K562 (cell line): ENCODE data around the gene RNF31. TPM values are rescaled to one million over a fixed set of nuclear protein-coding genes. Genes with fewer than 3 reads are reported as not detected.
A peak's percentile ranks its signal among the peaks of the same experiment; 100 is the strongest.

Experiments used
- E2F8 ChIP-seq: fragments of 450-650 bp; IDR thresholded peaks from 2 replicates; pipeline ENCODE4 v1.7.1; 2018; ENCODE audit warnings: mild to moderate bottlenecking, low read depth; ENCODE audit not compliant: partially characterized antibody
- GATAD2A ChIP-seq: fragments of 450-650 bp; IDR thresholded peaks from 2 replicates; pipeline ENCODE4 v1.6.1; 2017
- GTF2A2 ChIP-seq: IDR thresholded peaks from 2 replicates; pipeline ENCODE4 v1.6.1; 2016; ENCODE audit warnings: mild to moderate bottlenecking, missing genetic modification characterization, missing compliant biosample characterization
- JUND ChIP-seq, 2 experiments: IDR thresholded peaks; 2 replicates in 1 of 2; 3 replicates in 1 of 2; pipeline ENCODE4 v1.6.1; 2011; ENCODE audit warnings: borderline replicate concordance in 2 of 2, low read depth in 2 of 2, low read length in 2 of 2, improper control_type of control experiment in 1 of 2, missing biosample characterization in 1 of 2, missing genetic modification characterization in 1 of 2, missing genetic modification reagents in 1 of 2
- MEF2A ChIP-seq: IDR thresholded peaks from 2 replicates; pipeline ENCODE4 v1.6.1; 2011; ENCODE audit warnings: low read depth, mild to moderate bottlenecking, low read length, moderate library complexity; ENCODE audit not compliant: control insufficient read depth
- MTA1 ChIP-seq: fragments of 450-650 bp; IDR thresholded peaks from 2 replicates; pipeline ENCODE4 v1.6.1; 2017; ENCODE audit warnings: borderline replicate concordance
- RBBP5 ChIP-seq: fragments of 200-600 bp; sonication (generic); IDR thresholded peaks from 2 replicates; pipeline ENCODE4 v1.6.1; 2012; ENCODE audit warnings: borderline replicate concordance, mild to moderate bottlenecking, low read length, control low read depth, inconsistent platforms; ENCODE audit not compliant: insufficient read depth, poor library complexity, severe bottlenecking
- SIN3A ChIP-seq, 2 experiments: fragments of 150-350 bp in 1 of 2; IDR thresholded peaks; 2 replicates each; pipeline ENCODE4 v1.6.1; 2011 to 2016; ENCODE audit warnings: borderline replicate concordance in 2 of 2, low read depth in 2 of 2, low read length in 2 of 2, mild to moderate bottlenecking in 2 of 2, moderate library complexity in 2 of 2; ENCODE audit not compliant: control insufficient read depth in 1 of 2
- ZEB2 ChIP-seq: fragments of 450-650 bp; IDR thresholded peaks from 2 replicates; pipeline ENCODE4 v1.6.1; 2016
- polyA plus RNA-seq, 8 experiments: library from polyadenylated mRNA; depleted of rRNA in 4 of 8; stranded (reverse) in 5 of 8; unstranded in 3 of 8; fragments of >200 nt; fragmentation: Nextera tagmentation in 2 of 8; fragmentation: Illumina TruSeq in 1 of 8; extraction: Ambion mirVana in 2 of 8; extraction: Trizol in 1 of 8; gene quantifications; 2 replicates each; pipeline versions ENCODE4 v1.2.1 to v1.2.3, GENCODE V29; 2011 to 2014; ENCODE audit warnings: inconsistent platforms in 1 of 8, missing spikeins in 1 of 8
- total RNA-seq, 7 experiments: library from RNA; depleted of rRNA in 6 of 7; stranded (reverse); fragments of >200 nt in 6 of 7; fragmentation: Illumina TruSeq in 2 of 7; extraction: Trizol in 2 of 7; gene quantifications; 2 replicates each; pipeline versions ENCODE4 v1.2.1 to v1.2.3, GENCODE V29; 2011 to 2021; ENCODE audit warnings: low replicate concordance in 1 of 7
- TF ChIP-seq, protein P1 (sequence below): fragments of 200-800 bp; sonication (Bioruptor generic); IDR thresholded peaks from 2 replicates; pipeline ENCODE4 v1.6.1; 2016; ENCODE audit warnings: missing genetic modification characterization, missing compliant biosample characterization
- TF ChIP-seq, protein P2 (sequence below): fragments of 450-650 bp; formaldehyde crosslinking; IDR thresholded peaks from 2 replicates; pipeline ENCODE4 v1.4.0; 2022; ENCODE audit warnings: mild to moderate bottlenecking, moderate library complexity
- TF ChIP-seq, protein P3 (sequence below): sonication (generic); formaldehyde crosslinking; IDR thresholded peaks from 2 replicates; pipeline ENCODE4 v1.8.1; 2023; ENCODE audit warnings: mild to moderate bottlenecking, missing genetic modification reagents
- TF ChIP-seq, protein P4 (sequence below): fragments of 450-650 bp; formaldehyde crosslinking; IDR thresholded peaks from 2 replicates; pipeline ENCODE4 v1.4.0; 2020; ENCODE audit warnings: mild to moderate bottlenecking, moderate library complexity

Gene RNF31
- total and polyA plus RNA-seq, 9 of the 15 experiments (the other 6 are each of a cell fraction or from before 2014, with no cell fraction given), result 3.1 to 47.6 (median 19.1) TPM

DNA sequence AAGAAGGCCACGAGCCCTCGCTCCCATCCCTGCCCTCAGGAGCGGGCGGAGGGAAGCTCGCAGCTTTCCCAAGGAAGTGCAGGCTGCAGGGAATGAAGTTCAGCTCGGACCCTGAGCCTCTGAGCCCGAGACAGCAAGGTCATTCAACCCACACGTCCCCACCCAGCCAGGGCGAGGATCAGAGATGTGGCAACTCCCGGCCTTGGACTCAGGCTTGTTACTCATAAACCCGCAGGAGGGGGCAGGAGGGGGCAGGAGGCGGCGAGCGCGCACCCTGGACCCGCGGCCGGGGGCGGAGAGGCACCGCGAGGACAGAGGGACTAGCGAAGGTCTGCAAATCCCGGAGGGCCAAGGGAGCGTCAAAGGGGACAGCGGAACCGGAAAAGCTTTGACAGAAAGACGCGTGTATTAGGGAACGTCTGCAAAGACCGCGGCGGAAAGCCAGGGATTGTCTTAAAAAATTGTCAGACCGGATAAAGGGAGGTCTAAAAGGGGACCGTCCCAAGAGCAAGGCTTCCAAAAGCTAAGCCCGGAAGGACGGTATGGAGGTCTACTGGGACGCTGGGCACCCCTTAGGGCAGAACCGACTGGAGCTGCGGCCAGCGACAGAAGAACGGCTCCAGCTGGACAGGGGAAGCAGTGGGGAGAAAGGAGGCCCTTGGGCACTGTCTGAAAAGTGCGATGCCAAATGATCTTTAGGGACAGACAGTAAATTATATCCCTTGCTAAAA, 33.3 kb upstream of the RNF31 start (continued):
- TF ChIP-seq, protein P1, sequence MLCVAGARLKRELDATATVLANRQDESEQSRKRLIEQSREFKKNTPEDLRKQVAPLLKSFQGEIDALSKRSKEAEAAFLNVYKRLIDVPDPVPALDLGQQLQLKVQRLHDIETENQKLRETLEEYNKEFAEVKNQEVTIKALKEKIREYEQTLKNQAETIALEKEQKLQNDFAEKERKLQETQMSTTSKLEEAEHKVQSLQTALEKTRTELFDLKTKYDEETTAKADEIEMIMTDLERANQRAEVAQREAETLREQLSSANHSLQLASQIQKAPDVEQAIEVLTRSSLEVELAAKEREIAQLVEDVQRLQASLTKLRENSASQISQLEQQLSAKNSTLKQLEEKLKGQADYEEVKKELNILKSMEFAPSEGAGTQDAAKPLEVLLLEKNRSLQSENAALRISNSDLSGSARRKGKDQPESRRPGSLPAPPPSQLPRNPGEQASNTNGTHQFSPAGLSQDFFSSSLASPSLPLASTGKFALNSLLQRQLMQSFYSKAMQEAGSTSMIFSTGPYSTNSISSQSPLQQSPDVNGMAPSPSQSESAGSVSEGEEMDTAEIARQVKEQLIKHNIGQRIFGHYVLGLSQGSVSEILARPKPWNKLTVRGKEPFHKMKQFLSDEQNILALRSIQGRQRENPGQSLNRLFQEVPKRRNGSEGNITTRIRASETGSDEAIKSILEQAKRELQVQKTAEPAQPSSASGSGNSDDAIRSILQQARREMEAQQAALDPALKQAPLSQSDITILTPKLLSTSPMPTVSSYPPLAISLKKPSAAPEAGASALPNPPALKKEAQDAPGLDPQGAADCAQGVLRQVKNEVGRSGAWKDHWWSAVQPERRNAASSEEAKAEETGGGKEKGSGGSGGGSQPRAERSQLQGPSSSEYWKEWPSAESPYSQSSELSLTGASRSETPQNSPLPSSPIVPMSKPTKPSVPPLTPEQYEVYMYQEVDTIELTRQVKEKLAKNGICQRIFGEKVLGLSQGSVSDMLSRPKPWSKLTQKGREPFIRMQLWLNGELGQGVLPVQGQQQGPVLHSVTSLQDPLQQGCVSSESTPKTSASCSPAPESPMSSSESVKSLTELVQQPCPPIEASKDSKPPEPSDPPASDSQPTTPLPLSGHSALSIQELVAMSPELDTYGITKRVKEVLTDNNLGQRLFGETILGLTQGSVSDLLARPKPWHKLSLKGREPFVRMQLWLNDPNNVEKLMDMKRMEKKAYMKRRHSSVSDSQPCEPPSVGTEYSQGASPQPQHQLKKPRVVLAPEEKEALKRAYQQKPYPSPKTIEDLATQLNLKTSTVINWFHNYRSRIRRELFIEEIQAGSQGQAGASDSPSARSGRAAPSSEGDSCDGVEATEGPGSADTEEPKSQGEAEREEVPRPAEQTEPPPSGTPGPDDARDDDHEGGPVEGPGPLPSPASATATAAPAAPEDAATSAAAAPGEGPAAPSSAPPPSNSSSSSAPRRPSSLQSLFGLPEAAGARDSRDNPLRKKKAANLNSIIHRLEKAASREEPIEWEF, result no peak
- TF ChIP-seq GTF2A2 (no peak), MEF2A (no peak), GATAD2A (no peak), SIN3A (IDR thresholded peaks at IDR 0.05; ENCODE audit: borderline replicate concordance in 2 of 2, control insufficient read depth in 1 of 2, low read depth in 2 of 2, low read length in 2 of 2) (peak in 1 of 2 experiments; percentile 7; a peak in 1 of 4 replicates), RBBP5 (peak; percentile 26), E2F8 (peak; percentile 36), ZEB2 (no peak), MTA1 (0 out of 2 replicates have a peak, but pooled peaks have one; percentile 1), JUND (IDR thresholded peaks at IDR 0.05; ENCODE audit: borderline replicate concordance, low read depth, low read length) (0 out of 2 replicates have a peak, but pooled peaks have one; percentile 1), JUND (tag; IDR thresholded peaks at IDR 0.05; ENCODE audit: borderline replicate concordance, low read depth, low read length) (no peak)
- TF ChIP-seq, protein P2, sequence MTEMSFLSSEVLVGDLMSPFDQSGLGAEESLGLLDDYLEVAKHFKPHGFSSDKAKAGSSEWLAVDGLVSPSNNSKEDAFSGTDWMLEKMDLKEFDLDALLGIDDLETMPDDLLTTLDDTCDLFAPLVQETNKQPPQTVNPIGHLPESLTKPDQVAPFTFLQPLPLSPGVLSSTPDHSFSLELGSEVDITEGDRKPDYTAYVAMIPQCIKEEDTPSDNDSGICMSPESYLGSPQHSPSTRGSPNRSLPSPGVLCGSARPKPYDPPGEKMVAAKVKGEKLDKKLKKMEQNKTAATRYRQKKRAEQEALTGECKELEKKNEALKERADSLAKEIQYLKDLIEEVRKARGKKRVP, result no peak
- TF ChIP-seq, protein P3, sequence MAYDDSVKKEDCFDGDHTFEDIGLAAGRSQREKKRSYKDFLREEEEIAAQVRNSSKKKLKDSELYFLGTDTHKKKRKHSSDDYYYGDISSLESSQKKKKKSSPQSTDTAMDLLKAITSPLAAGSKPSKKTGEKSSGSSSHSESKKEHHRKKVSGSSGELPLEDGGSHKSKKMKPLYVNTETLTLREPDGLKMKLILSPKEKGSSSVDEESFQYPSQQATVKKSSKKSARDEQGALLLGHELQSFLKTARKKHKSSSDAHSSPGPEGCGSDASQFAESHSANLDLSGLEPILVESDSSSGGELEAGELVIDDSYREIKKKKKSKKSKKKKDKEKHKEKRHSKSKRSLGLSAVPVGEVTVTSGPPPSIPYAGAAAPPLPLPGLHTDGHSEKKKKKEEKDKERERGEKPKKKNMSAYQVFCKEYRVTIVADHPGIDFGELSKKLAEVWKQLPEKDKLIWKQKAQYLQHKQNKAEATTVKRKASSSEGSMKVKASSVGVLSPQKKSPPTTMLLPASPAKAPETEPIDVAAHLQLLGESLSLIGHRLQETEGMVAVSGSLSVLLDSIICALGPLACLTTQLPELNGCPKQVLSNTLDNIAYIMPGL (CRISPR knock-in tag), result no peak
- TF ChIP-seq, protein P4, sequence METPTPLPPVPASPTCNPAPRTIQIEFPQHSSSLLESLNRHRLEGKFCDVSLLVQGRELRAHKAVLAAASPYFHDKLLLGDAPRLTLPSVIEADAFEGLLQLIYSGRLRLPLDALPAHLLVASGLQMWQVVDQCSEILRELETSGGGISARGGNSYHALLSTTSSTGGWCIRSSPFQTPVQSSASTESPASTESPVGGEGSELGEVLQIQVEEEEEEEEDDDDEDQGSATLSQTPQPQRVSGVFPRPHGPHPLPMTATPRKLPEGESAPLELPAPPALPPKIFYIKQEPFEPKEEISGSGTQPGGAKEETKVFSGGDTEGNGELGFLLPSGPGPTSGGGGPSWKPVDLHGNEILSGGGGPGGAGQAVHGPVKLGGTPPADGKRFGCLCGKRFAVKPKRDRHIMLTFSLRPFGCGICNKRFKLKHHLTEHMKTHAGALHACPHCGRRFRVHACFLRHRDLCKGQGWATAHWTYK (CRISPR knock-in tag), result 0 out of 2 replicates have a peak, but pooled peaks have one; percentile 36
